SKM-1 treated with dmso at 0.1 percent for 144 hours (cell line): ENCODE results near the gene B4GAT1.
"Not testable (repeated sequence)": the region's sequence is repeated elsewhere in the genome, so short reads cannot be mapped to it uniquely, and the experiment has no call there.

Experiments
- DNase-seq: peaks from one replicate; lab custom pipeline; 2025; ENCODE audit not compliant: unreplicated experiment; lab: John Stamatoyannopoulos, UW

B4GAT1 gene

GRCh38 chr11:66347425-66348276, at the start of gene B4GAT1:
B4GAT1 (minus strand) TSS chr11:66347629; CDS start chr11:66347545, 84 bp downstream.
- DNase-seq = peak; percentile 91

GRCh38 chr11:66393954-66394353, 46.5 kb upstream of the B4GAT1 start:
- no peak for DNase-seq

- DNase-seq = no peak
Measured at GRCh38 chr11:66391322-66391721, 43.9 kb upstream of the B4GAT1 start.

GRCh38 chr11:66388780-66389386, 41.5 kb upstream of the B4GAT1 start:
- peak; percentile 70 for DNase-seq

GRCh38 chr11:66386171-66387069, 39.0 kb upstream of the B4GAT1 start:
- peak; percentile 75 for DNase-seq

- DNase-seq = not testable (repeated sequence)
Measured at GRCh38 chr11:66384316-66384715, 36.9 kb upstream of the B4GAT1 start.

GRCh38 chr11:66380264-66380663, 32.8 kb upstream of the B4GAT1 start:
- DNase-seq = not testable (repeated sequence)

- DNase-seq = not testable (repeated sequence)
Measured at GRCh38 chr11:66373690-66374287, 26.4 kb upstream of the B4GAT1 start.

- DNase-seq = no peak
Measured at GRCh38 chr11:66373265-66373664, 25.8 kb upstream of the B4GAT1 start.

- no peak for DNase-seq
Measured at GRCh38 chr11:66371627-66372415, 24.4 kb upstream of the B4GAT1 start, which contains the start of gene SLC29A2. SLC29A2 (minus strand) TSS chr11:66371760; CDS start chr11:66371591, 169 bp downstream.

- no peak for DNase-seq
Measured at GRCh38 chr11:66369073-66369894, 21.9 kb upstream of the B4GAT1 start.

- DNase-seq = no peak
Measured at GRCh38 chr11:66368484-66368883, 21.1 kb upstream of the B4GAT1 start.

- DNase-seq = no peak
Measured at GRCh38 chr11:66367561-66368312, 20.3 kb upstream of the B4GAT1 start.

- no peak for DNase-seq
Measured at GRCh38 chr11:66366844-66367477, 19.5 kb upstream of the B4GAT1 start.

GRCh38 chr11:66365711-66366619, 18.5 kb upstream of the B4GAT1 start:
- DNase-seq = no peak

- DNase-seq = no peak
Measured at GRCh38 chr11:66365166-66365565, 17.7 kb upstream of the B4GAT1 start.
